ENCODE measurements around the gene RASA1. TPM values are rescaled to one million over a fixed set of nuclear protein-coding genes. Genes with fewer than 3 reads are reported as not detected.

RASA1 gene
- total RNA-seq (2011; cell fraction: chromatin; rRNA removed; ENCODE audit: low replicate concordance): 7.5 and 23.7 TPM in 2 replicates
- total RNA-seq (2011; cell fraction: nucleolus; rRNA removed): 6.0 and 7.6 TPM in 2 replicates
- total RNA-seq (2011; cell fraction: nucleoplasm; rRNA removed): 9.5 and 11.1 TPM in 2 replicates
- 7.7 and 9.3 TPM in 2 replicates for total RNA-seq (2014; rRNA removed)
- 7.2 and 9.1 TPM in 2 replicates for total RNA-seq (2014; rRNA removed; fragmentation: Illumina TruSeq; extraction: Trizol)
- 8.2 and 9.2 TPM in 2 replicates for total RNA-seq (2015; rRNA removed; fragmentation: Illumina TruSeq; extraction: Trizol)
- total RNA-seq (2021): 9.1 and 11.4 TPM in 2 replicates
- polyA plus RNA-seq (2011; rRNA removed): 14.6 and 17.3 TPM in 2 replicates
- 4.8 and 7.7 TPM in 2 replicates for polyA plus RNA-seq (2011; cell fraction: cytosol; rRNA removed)
- polyA plus RNA-seq (2011; cell fraction: nucleus; rRNA removed): 14.0 and 22.1 TPM in 2 replicates
- polyA plus RNA-seq (2012): 9.5 and 11.5 TPM in 2 replicates
- polyA plus RNA-seq (2014; fragmentation: Illumina TruSeq; extraction: Trizol): 9.4 and 10.6 TPM in 2 replicates
- polyA plus RNA-seq (2014; fragmentation: Nextera tagmentation; extraction: Ambion mirVana): 1 to 10 TPM; 3.2 to 4.5 TPM
- 9.8 TPM in 2 replicates for polyA plus RNA-seq (2014; rRNA removed)
- polyA minus RNA-seq (2011; rRNA and poly(A)+ RNA removed): 19.2 and 21.8 TPM in 2 replicates
- polyA minus RNA-seq (2011; cell fraction: cytosol; rRNA and poly(A)+ RNA removed): 5.3 and 5.4 TPM in 2 replicates
- 19.9 and 25.1 TPM in 2 replicates for polyA minus RNA-seq (2011; cell fraction: nucleus; rRNA and poly(A)+ RNA removed)
- Bru-seq, nascent RNA: percentile 76 among the genes with signal in this experiment
- BruChase-seq, experiment 1, labeled RNA remaining after a 2-hour chase: percentile 81 among the genes with signal in this experiment
- percentile 81 among the genes with signal in this experiment for BruChase-seq, experiment 2, labeled RNA remaining after a 6-hour chase
- long read RNA-seq, experiment 1, transcript RASA1-201 (25 exons, 3,752 nt): major isoform, 11 of 21 reads
- long read RNA-seq, experiment 1, partial matches to known transcripts: 0 of 21 reads
- long read RNA-seq, experiment 1, other reads (novel, unspliced or antisense): 9 of 21 reads
- long read RNA-seq, experiment 2, partial matches to known transcripts: 2 of 8 reads
- long read RNA-seq, experiment 2, other reads (novel, unspliced or antisense): 6 of 8 reads
- long read RNA-seq, experiment 3: 0 reads

GRCh38 chr5:87267574-87268125, at the start of gene RASA1:
TSS of gene RASA1 (plus strand) at chr5:87267883. CDS start at chr5:87268452, 569 bp downstream.
- in situ Hi-C loops (cut with MboI): no loop called here
- H3K4me2 ChIP-seq (ENCODE audit: insufficient read depth, low read length): peak within 1 kb of the TSS; percentile 97
- peak within 1 kb of the TSS; percentile 87 for H3K4me3 ChIP-seq
- WGBS (ENCODE audit: insufficient coverage, low coverage, missing lambda C conversion rate): 0% methylated on average over 8 of the region's 46 CpGs
- no peaks in the 10 kb centered on the region for H3K9me1 ChIP-seq (ENCODE audit: control insufficient read depth, insufficient read depth, low read length)
- peak within 1 kb of the TSS; percentile 79 to 97 for H3K9ac ChIP-seq (ENCODE audit: insufficient read depth in 1 of 2, low read depth in 2 of 2, low read length in 2 of 2)
- no peaks in the 10 kb centered on the region for H3K9me3 ChIP-seq (replicated peaks; ENCODE audit: control insufficient read depth, insufficient read depth, low read depth, low read length)
- FAIRE-seq (peak; percentile 90), DNase-seq (ENCODE audit: extremely low read depth in 1 of 4, low spot score in 3 of 4) (peak; percentile 96 to 97 (median 96)), ATAC-seq (peak; percentile 85)
- H3K27ac ChIP-seq (ENCODE audit: extremely low read depth, low read depth, low read length): peak within 1 kb of the TSS; percentile 88
- intact Hi-C loops (cut with micrococcal nuclease): loop anchor here (2.0 to 10.0 kb wide), 3 partner anchors 127 to 153 kb away; partner anchors contain the start of gene CCNH
- peak within 1 kb of the TSS; percentile 94 for H2AFZ ChIP-seq (ENCODE audit: low read depth, low read length)
- no peaks in the 10 kb centered on the region for H4K20me1 ChIP-seq (replicated peaks; ENCODE audit: control insufficient read depth, insufficient read depth, low read length)
- POLR2A ChIA-PET: interaction anchor here (0.6 to 1.5 kb wide), 8 partner anchors 10 to 158 kb away, joined by 3 to 4 read pairs (median 3); no protein-coding TSS in a partner anchor
- CTCF ChIA-PET (ENCODE audit: low intra/inter-chr PET ratio): no interaction called here
- H3K36me3 ChIP-seq (ENCODE audit: control insufficient read depth, insufficient read depth, low read length): peaks cover 2% of the 10 kb centered on the region; the same call in 2 of the 3 replicates
- H3K27me3 ChIP-seq (ENCODE audit: control insufficient read depth in 2 of 2, insufficient read depth in 2 of 2, low read length in 2 of 2): no peaks in the 10 kb centered on the region
- peaks cover 36% of the 10 kb centered on the region for H3K79me2 ChIP-seq (ENCODE audit: control insufficient read depth, insufficient read depth, low read length)
- no TSS peak for BruUV-seq (replicated peaks)
- peaks cover 6 to 14% of the 10 kb centered on the region in 2 experiments; a peak in 2 of 5 replicates for H3K4me1 ChIP-seq (replicated peaks in 1 of 2; ENCODE audit: control insufficient read depth in 2 of 2, insufficient read depth in 2 of 2, low read length in 2 of 2)
- TF ChIP-seq PKNOX1 (IDR thresholded peaks at IDR 0.05): peak; percentile 68
- no peak for TF ChIP-seq BCL6 (CRISPR knock-in tag; IDR thresholded peaks at IDR 0.05)
- TF ChIP-seq TBL1XR1 (IDR thresholded peaks at IDR 0.05; ENCODE audit: low read length in 2 of 2): peak in 1 of 2 experiments; percentile 11; a peak in 1 of 4 replicates
- TF ChIP-seq MNT (conservative IDR thresholded peaks at IDR 0.05): peak; percentile 44 to 70; a peak in 2 of 4 replicates
- peak in 1 of 2 experiments; percentile 64; a peak in 1 of 4 replicates for TF ChIP-seq TRIM24 (IDR thresholded peaks at IDR 0.05)
- TF ChIP-seq HES1 (IDR thresholded peaks at IDR 0.05; ENCODE audit: low read depth): 0 out of 2 replicates have a peak, but pooled peaks have one; percentile 19
- TF ChIP-seq HIVEP1 (CRISPR knock-in tag; IDR thresholded peaks at IDR 0.05): no peak
- TF ChIP-seq KDM4B (IDR thresholded peaks at IDR 0.05; ENCODE audit: borderline replicate concordance in 2 of 2, low read depth in 1 of 2): no peak; a peak in 1 of 4 replicates
- TF ChIP-seq MXD1 (CRISPR knock-in tag; IDR thresholded peaks at IDR 0.05; ENCODE audit: borderline replicate concordance, poor library complexity, severe bottlenecking): no peak
- TF ChIP-seq E2F3 (CRISPR knock-in tag; IDR thresholded peaks at IDR 0.05): no peak
- TF ChIP-seq ZNF134 (CRISPR knock-in tag; conservative IDR thresholded peaks at IDR 0.05): 0 out of 2 replicates have a peak, but pooled peaks have one; percentile 39

All from K562 (cell line).